Amygdala (tissue), 56 donors: ENCODE results near the gene UBAP1.
"Not testable (repeated sequence)": the region's sequence is repeated elsewhere in the genome, so short reads cannot be mapped to it uniquely, and the experiment has no call there.

Experiments used
- DNase-seq, 56 donors: peaks; one replicate each; lab custom pipeline; 2025; lab: John Stamatoyannopoulos, UW

Gene UBAP1

DNA sequence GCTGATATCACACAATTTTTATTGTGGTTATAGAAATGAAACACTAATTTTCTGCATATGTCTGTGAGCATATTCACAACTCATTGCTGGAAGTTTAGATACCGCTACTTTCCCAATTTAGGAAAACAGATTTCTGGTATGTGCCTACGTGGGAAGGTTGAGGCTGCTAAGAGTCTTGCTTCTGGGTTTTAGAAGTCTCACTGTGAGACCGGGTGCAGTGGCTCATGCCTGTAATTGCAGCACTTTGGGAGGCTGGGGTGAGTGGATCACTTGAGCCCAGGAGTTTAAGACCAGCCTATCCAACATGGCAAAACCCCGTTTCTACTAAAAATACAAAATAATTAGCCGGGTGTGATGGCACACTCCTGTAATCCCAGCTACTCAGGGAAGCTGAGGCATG is 39.6 kb downstream of the UBAP1 start:
- no peak for DNase-seq

DNA sequence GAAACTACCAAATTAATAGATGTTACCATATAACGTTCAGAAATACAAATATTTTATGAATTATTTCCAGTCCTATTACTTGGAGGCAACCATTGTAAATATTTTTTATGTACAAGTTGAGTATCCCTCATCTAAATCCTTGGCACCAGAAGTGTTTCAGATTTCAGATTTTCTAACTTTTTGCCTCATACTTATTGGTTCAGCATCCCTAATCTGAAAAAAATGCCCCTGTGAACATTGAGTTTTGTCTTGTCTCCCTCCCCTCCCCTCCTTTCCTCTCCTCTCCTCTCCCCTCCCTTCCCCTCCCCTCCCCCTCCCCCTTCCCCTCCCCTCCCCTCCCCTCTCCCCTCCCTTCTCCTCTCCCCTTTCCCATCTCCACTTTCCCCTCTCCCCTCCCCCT is 40.6 kb downstream of the UBAP1 start:
- DNase-seq = no peak

DNA sequence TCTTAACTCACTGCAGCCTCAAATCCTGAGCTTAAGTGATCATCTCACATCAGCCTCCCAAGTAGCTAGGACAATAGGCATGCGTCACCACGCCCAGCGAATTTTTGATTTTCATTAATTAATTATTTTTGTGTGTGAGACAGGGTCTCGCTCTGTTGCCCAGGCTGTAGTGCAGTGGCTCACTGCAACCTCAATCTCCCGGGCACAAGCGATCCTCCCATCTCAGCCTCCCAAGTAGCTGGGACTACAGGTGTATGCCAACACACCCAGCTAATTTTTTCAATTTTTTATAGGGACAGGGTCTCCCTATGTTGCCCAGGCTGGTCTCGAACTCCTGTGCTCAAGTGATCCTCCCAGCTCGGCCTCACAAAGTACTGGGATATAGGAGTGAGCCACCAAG is 41.4 kb downstream of the UBAP1 start:
- no peak for DNase-seq

DNA sequence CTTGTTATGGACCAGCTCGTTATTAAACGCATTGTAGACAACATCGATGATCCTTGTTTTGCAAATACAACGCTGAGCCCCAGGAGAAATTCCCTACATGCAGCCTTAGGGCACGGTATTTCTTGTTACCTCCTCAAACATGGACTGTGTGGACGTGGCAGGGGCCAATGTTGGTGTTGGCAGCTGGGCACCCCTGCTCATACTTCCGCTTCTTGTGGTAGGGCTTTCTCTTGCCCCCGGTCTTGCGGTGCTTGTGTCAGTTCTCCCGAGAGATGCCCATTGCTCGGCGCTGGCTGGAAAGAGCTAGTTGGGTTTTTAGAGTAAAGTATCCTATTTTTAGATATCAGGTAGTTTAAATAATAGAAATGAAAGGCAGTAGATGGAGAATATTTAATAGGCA is 45.5 kb downstream of the UBAP1 start:
- no peak for DNase-seq

DNA sequence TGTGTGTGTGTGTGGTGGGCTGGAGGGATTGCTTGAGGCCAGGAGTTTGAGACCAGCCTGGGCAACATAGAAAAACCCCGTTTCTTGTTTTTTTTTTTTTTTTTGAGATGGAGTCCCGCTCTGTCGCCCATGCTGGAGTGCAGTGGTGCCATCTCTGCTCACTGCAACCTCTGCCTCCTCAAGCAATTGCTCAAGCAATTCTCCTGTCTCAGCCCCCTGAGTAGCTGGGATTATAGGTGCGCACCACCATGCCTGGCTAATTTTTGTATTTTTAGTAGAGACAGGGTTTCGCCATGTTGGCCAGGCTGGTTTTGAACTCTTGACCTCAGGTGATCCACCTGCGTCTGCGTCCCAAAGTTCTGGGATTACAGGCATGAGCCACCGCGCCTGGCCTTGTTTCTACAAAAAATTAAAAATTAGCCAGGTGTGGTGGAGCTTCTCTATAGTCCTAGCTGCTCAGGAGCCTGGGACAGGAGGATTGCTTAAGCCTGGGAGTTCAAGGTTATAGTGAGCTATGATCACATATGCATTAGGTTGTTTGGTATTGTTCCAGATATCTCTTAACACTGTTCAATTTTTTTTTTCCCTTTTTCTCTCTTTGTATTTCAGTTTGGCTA is 47.4 kb downstream of the UBAP1 start:
- DNase-seq = not testable (repeated sequence)

DNA sequence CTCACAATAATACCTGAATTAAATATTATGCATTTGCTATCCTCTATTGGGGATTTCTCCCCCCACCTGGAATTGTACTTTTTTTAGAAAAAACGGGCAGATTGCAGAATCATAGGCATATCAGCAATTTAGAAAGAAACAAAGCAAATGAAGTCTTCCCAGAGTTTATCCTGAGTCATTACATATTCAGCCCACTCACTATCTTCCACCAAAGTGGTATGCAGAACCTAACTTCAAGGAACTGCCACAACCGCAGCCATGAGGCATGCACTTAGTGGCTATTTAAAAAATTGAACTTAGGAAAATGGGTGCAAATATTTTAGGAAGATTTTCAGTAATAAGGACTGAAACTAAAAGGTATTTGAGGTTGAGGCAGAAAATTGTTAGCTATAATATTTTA is 48.6 kb downstream of the UBAP1 start:
- DNase-seq = no peak

DNA sequence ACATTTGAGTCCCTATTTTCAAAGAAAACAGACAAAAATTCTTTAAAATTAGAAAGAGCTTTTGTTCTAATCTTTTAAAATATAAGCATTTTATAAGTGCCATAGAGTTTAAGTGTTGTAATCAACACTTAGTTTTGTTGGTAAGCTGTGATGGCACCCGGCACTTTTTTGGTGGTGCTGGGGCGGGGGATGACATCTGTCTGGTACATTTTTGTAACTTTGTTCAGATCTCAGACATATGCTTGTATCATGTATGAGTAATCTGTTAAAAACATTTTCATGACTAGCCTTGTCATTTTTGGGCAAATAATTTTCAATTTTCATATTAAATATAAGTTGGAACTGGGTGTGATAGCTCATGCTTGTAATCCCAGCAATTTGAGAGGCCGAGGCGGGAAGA is 51.7 kb downstream of the UBAP1 start:
- DNase-seq = peak in 9 of 56 donors; percentile 6 to 38 (median 20)

DNA sequence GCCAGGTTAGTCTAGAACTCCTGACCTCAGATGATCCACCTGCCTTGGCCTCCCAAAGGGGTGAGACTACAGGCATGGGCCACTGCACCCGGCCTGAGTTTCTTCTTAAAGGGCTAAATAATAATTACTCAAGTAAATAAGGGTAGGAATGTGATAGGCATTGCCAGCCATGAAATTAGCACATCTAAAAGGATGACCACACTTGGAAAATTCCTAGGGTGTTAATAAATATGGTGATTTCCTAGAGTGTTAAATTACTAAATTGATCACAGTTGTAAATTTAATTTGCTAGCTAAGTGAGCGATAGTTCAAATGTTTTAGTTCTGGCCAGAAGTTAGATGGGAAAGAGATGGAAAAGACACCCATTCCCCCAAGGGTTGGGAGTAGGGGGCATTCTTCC is 53.4 kb downstream of the UBAP1 start:
- no peak for DNase-seq

DNA sequence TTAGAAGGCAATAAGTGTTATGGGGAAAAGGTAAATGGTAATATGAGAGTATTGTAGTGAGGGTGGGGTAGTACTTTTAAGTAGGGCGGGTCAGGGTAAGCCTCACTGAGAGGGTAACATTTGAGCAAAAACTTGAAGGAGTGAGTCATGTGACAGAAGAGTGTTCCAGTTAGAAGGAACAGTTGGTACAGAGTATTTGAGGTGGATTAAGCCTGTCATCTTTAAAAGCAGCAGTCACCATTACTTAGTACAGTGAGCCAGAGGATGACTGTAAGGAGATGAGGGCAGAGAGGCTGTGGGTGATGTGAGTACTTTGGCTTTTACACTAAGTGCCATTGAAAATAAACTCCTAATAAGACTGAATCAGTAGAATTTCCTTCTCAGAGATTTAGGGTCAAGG is 54.8 kb downstream of the UBAP1 start:
- no peak for DNase-seq

DNA sequence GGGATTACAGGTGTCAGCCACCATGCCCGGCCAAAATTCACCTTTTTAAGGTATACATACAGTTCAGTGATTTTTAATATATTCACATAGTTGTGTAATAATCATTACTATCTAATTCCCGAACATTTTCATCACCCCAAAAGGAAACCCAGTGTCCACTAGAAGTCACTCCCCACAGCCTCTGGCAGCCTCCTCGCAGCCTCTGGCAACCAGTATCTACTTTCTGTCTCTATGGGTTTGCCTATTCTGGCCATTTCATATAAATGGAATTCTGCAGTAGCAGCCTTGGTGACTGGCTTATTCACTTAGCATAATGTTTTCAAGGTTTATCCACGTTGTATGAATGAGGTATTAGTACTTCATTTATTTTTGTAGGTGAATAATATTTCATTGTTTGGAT is 59.0 kb downstream of the UBAP1 start:
- DNase-seq = no peak

DNA sequence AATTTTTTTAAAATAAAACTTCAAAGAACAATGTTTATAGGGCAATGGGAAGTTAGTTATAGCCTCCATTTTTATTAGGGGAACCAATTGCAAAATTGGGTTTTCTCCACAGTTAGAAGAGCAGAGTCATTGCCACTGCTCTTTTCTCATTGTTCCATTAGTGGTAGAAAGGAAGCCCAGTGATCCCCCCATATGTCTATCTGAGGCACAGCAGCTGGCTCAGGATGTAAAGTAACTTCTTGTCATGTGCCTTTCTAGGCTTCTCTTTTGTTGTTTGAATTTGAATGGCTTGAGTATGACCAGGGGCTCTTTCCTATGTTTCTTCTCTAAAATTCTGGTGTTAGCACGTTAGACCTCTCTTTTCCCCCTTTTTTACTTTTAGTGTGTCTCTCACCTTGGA is 61.2 kb downstream of the UBAP1 start:
- DNase-seq = no peak

DNA sequence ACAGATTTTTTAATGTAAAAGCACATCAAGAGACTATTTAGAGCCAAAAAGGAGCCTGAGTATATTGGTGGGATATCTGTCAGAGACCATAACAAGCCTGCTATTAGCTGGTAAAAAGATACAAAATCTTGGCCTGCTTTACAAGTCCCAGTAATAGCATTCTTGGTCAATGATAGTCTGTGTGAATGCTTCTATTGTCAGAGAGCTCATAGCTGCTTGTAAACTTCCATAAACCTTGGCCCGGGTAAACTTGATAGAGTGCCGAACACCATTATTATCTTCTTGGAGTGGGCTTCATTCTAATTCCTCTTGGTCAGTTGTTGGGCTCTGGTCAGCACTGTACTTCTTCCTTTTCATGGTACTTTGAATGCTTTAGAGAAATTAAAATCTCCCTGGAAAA is 64.0 kb downstream of the UBAP1 start:
- DNase-seq = no peak

DNA sequence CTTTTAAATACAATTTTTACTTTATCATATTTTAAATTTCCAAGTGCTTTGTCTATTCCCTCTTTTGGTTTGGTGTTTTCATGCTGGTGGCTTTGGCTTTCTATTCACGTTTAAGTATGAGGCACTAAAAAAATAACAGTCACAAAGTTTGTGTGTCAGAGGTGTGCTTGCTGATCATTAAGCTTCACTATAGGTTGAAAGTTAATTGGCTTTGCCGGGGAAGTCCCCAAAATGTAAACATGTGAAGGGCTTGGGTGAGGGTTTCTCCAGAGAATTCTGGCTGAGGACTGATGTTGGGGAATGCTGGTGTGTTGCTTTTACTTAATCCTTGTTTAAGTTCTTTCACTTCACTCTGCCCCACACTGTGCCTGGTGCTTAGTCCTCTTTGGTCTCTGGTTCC is 66.4 kb downstream of the UBAP1 start:
- DNase-seq = not testable (repeated sequence)

DNA sequence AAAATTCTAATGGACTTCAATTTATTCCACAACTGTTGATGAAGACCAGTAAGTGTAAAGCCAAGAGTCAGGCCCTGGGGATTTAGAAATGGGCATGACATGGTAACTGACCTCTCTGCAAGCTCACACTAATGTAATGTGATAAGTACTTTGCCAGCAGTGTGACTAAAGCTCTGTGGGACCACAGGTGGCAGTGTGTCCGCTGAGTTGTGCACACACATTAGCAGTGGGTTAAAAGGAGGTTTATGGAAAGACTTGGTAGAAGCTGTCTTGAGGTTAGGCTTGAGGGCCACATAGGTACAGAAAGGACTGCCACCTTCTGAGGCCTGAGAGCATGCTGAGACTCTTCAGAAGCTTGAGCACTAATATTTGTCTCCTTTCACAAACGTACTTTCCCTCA is 67.6 kb downstream of the UBAP1 start:
- no peak for DNase-seq

DNA sequence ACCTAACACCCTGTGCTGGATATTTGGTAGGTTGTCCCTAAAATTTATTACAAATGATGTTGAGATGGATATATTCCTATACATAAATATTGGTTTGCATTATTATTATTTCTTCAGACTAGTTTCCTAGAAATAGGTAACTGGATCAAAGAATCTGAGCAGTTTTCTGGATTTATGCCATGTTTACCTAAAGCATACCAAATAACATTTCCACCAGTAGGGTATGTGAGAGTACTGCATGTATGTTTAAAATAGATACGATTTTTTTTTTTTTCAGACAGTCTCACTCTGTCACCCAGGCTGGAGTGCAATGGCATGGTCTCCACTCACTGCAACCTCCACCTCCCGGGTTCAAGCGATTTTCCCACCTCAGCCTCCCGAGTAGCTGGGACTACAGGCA is 68.9 kb downstream of the UBAP1 start:
- not testable (repeated sequence) for DNase-seq

DNA sequence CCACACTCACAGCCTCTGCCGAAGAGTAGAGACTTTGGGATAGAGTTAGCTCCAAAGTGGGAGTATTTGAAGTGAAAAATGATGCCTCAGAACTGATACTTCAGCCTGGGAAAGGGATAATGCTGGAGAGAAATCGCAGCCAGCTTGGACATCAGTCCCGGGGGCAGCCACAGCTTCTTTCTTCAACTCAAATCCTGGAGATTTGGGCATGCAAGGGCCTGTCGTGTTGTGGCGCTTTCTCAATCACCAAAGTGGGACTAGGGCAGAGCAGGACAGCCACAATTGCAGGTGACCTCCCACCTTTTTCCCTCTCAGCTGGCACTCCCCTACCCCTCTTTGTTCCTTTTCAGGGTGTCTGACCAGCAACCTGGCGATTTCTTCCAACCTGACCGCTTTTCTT is 70.4 kb downstream of the UBAP1 start:
- DNase-seq = no peak

DNA sequence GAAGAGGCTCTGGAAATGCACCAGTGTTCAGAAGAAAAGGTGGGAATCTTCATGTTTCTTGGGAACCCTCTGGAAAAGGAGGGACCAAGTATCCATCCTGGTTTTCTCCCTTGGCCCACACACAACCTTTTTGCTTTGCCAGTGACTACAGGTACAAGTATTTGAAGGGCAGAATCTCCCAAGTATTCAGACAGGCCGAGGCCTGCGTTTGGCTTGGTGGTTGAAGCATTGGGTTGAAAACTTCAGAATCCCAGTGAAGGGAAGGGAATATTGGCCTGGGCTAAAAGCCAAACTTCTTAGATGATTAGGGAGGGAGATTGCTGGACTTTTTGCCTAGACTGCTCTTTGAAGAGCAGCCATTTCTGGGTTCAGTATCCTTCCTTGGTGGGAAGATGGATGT is 71.9 kb downstream of the UBAP1 start:
- DNase-seq = no peak

DNA sequence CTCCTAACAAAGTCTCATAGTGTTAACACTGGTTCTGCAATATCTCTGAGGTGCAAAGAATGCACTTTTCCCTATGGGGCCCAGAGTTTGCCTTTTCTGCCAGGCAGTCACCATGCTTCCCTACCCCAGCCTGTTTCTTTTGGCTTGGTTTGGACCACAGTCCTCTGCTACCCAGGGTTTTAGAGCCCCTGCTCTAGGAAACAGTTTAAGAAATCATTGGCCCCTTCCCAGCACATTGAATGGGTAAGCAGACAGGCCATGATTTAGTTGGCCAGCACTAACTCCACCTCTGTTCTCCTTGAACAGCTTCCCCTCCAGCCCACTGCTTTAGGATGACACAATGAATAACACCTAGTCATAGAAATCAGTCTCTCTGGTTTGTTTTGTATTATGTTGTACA is 73.2 kb downstream of the UBAP1 start:
- DNase-seq = no peak

DNA sequence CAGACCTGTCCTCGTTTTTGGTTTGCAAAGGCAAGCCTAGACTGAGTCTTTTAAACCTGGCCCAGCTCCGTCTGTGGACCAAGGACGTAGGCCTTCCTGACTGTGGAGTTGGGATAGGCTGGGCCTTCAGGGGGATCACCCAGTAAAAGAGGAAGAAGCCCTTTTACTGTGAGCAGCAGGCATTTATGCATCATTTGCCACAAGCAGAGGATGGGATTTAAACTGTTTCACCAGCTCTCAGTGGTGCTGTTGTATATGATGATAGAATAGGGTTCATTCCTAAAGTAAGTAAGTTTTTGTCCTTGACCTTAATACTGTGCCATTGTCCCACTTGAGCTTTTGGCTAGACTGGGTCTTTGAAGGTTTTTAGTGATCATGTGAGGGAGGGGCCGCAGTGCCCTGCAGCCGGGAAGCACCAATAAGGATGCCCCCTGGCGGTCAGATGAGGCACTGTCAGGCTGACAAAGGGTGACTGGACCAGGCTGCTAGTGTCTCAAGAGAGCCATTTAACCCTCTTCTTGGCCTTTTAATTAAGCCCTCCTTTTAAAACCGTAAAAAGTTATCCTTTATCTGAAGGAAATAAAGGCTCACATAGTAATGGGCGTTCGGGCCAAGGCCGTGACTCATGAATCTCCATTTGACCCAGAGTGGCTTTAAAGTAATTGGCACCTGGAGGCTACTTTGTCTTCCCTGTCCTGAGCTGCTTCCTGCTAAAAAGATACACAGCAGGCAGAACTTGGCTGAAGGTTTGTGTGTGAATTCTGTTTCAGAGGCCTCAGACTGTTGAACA is 74.0 kb downstream of the UBAP1 start:
- peak in 40 of 56 donors; percentile 10 to 77 (median 44) for DNase-seq

DNA sequence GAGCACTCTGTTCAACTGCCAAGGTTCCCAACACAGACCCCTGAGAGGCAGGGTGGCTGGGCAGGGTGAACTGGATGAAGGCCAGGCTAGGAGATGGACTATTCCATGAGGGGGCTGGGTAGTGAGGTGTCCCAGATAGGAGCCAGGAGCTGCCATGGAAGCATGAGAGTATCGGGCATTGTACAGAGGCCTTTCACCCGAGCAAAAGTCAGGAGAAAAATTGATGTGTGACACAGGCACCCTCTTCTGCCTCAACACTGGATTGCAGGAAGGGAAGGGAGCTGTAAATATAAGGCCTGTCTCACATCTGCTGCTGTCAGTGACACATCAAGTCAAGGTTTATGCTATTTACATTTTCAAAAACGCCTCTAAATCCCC is 74.6 kb downstream of the UBAP1 start:
- peak in 20 of 56 donors; percentile 7 to 48 (median 32) for DNase-seq

DNA sequence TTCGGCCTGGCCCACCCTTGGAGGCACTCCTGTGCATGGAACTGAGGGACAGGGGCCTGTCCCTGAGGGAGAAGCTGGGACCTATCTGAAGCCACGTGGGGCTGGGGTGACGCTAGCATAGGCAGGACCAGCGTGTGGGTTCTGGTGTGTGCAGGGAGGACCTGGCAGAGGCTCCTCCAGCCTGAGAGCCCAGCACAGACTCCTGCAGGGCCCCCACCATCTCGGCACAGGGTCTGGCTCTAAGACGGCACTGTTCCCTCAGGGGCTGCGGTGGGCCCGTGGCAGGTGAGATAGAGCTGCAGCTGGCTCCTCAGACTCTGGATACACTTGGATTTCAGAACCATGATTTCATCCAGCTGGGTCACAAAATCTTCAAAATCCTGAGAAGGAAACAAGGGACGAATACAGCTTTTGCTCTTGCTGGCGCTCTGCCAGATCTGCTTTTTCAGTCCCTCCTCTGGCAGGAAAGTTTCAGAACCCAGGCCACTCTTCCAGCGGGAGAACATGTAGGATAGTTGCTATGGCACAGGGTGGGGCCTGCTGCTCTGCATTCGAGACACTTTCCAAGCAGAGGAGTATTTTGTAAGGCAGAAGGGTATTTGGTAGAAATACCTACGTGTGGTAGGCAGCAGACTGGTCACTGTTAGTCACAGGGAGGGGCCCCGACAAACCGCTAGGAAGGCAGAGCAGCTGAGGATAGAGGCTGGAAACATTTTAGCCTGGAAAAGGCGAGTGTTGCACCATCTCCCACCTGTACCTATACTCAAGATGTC is 75.5 kb downstream of the UBAP1 start:
- DNase-seq = peak in 10 of 56 donors; percentile 10 to 30 (median 22)
